Fibroblast of the aortic adventitia (primary cell): ENCODE measurements around the gene NKD1. TPM values are rescaled to one million over a fixed set of nuclear protein-coding genes. Genes with fewer than 3 reads are reported as not detected.

Experiments used
- DNase-seq: peaks from one replicate; pipeline ENCODE4 v3.0.0-alpha.2; 2010; ENCODE audit warnings: low read depth
- H3K4me3 ChIP-seq: 2 replicates; pipeline ENCODE4 v1.5.1; 2011; ENCODE audit warnings: low read depth, mild to moderate bottlenecking, control low read depth, low read length, moderate library complexity
- CTCF ChIP-seq: IDR thresholded peaks from 2 replicates; pipeline ENCODE4 v1.5.1; 2011; ENCODE audit warnings: mild to moderate bottlenecking, low read length, control low read depth, inconsistent platforms; ENCODE audit not compliant: insufficient read depth
- total RNA-seq: library from RNA; depleted of rRNA; stranded (reverse); fragments of >200 nt; gene quantifications from 2 replicates; pipeline ENCODE4 v1.2.3, GENCODE V29; 2012; ENCODE audit warnings: low replicate concordance

The NKD1 gene
- total RNA-seq, 1 donor, result 0.09 TPM

GRCh38 chr16:50609471-50609870 lies 61.3 kb downstream of the NKD1 start:
- DNase-seq, result no peak
- H3K4me3 ChIP-seq, result no peak overlapping the region

GRCh38 chr16:50610331-50611262 lies 62.4 kb downstream of the NKD1 start:
- no peak overlapping the region for H3K4me3 ChIP-seq
- DNase-seq, result no peak
- TF ChIP-seq CTCF, result no peak

More at GRCh38 chr16:50609471-50609870, 61.3 kb downstream of the NKD1 start:
- no peak for TF ChIP-seq CTCF

- no peak for TF ChIP-seq CTCF
- peak; percentile 27 for DNase-seq
- no peak overlapping the region for H3K4me3 ChIP-seq
These were observed 63.2 kb downstream of the NKD1 start for GRCh38 chr16:50611332-50611934.

- DNase-seq, result no peak
- no peak overlapping the region for H3K4me3 ChIP-seq
- no peak for TF ChIP-seq CTCF
These were observed 64.0 kb downstream of the NKD1 start for GRCh38 chr16:50611995-50612848.

- no peak overlapping the region for H3K4me3 ChIP-seq
- no peak for DNase-seq
- TF ChIP-seq CTCF, result no peak
These were observed 64.6 kb downstream of the NKD1 start for GRCh38 chr16:50612849-50613198.

- no peak overlapping the region for H3K4me3 ChIP-seq
- peak; percentile 68 for DNase-seq
- TF ChIP-seq CTCF, result no peak
These were observed 65.2 kb downstream of the NKD1 start for GRCh38 chr16:50613281-50613963.
